ENCODE results near the gene MED12.
"Not testable (repeated sequence)": the region's sequence is repeated elsewhere in the genome, so short reads cannot be mapped to it uniquely, and the experiment has no call there.

Gene MED12

GRCh38 chrX:71162981-71163380 lies 44.6 kb downstream of the MED12 start:
- DNase-seq (ENCODE audit: low read depth in 2 of 2), result no peak

GRCh38 chrX:71164071-71164470 lies 45.7 kb downstream of the MED12 start:
- no peak for DNase-seq (ENCODE audit: low read depth in 2 of 2)

- no peak for DNase-seq (ENCODE audit: low read depth in 2 of 2)
Measured at GRCh38 chrX:71166461-71166860, 48.1 kb downstream of the MED12 start.

GRCh38 chrX:71167031-71167781 lies 48.8 kb downstream of the MED12 start:
- no peak for DNase-seq (ENCODE audit: low read depth in 2 of 2)

GRCh38 chrX:71168134-71168533 lies 49.7 kb downstream of the MED12 start:
- no peak for DNase-seq (ENCODE audit: low read depth in 2 of 2)

GRCh38 chrX:71169586-71169985 lies 51.2 kb downstream of the MED12 start:
- no peak for DNase-seq (ENCODE audit: low read depth in 2 of 2)

- DNase-seq (ENCODE audit: low read depth in 2 of 2), result no peak
Measured at GRCh38 chrX:71170660-71171059, 52.3 kb downstream of the MED12 start.

- no peak for DNase-seq (ENCODE audit: low read depth in 2 of 2)
Measured at GRCh38 chrX:71171110-71171801, 52.9 kb downstream of the MED12 start.

GRCh38 chrX:71173440-71173839 lies 55.0 kb downstream of the MED12 start:
- no peak for DNase-seq (ENCODE audit: low read depth in 2 of 2)

GRCh38 chrX:71174795-71175194 lies 56.4 kb downstream of the MED12 start:
- no peak for DNase-seq (ENCODE audit: low read depth in 2 of 2)

- DNase-seq (ENCODE audit: low read depth in 2 of 2), result no peak
Measured at GRCh38 chrX:71175531-71175930, 57.1 kb downstream of the MED12 start.

GRCh38 chrX:71177327-71177726 lies 58.9 kb downstream of the MED12 start:
- no peak for DNase-seq (ENCODE audit: low read depth in 2 of 2)

GRCh38 chrX:71178908-71179307 lies 60.5 kb downstream of the MED12 start:
- no peak for DNase-seq (ENCODE audit: low read depth in 2 of 2)

- DNase-seq (ENCODE audit: low read depth in 2 of 2), result not testable (repeated sequence)
Measured at GRCh38 chrX:71180579-71181265, 62.3 kb downstream of the MED12 start.

- DNase-seq (ENCODE audit: low read depth in 2 of 2), result no peak
Measured at GRCh38 chrX:71181558-71181909, 63.1 kb downstream of the MED12 start.

GRCh38 chrX:71181910-71182799 lies 63.8 kb downstream of the MED12 start:
- DNase-seq (ENCODE audit: low read depth in 2 of 2), result peak; percentile 45 to 55

- DNase-seq (ENCODE audit: low read depth in 2 of 2), result no peak
Measured at GRCh38 chrX:71182871-71183270, 64.5 kb downstream of the MED12 start.

- no peak for DNase-seq (ENCODE audit: low read depth in 2 of 2)
Measured at GRCh38 chrX:71183341-71183740, 64.9 kb downstream of the MED12 start.

GRCh38 chrX:71184092-71184491 lies 65.7 kb downstream of the MED12 start:
- DNase-seq (ENCODE audit: low read depth in 2 of 2), result no peak

- DNase-seq (ENCODE audit: low read depth in 2 of 2), result no peak
Measured at GRCh38 chrX:71184803-71185495, 66.6 kb downstream of the MED12 start.

- DNase-seq (ENCODE audit: low read depth in 2 of 2), result no peak
Measured at GRCh38 chrX:71191248-71191647, 72.9 kb downstream of the MED12 start.
